GM19099 (cell line): ENCODE measurements around the gene BRD3OS.

Experiments used
- POLR2A ChIP-seq: IDR thresholded peaks from 3 replicates; pipeline ENCODE4 v1.6.1; 2011; ENCODE audit warnings: low read depth; ENCODE audit not compliant: insufficient read length; ENCODE audit errors: extremely low read depth

Gene BRD3OS

GRCh38 chr9:134034215-134035040, 9.1 kb downstream of the BRD3OS start:
- no peak for TF ChIP-seq POLR2A

DNA sequence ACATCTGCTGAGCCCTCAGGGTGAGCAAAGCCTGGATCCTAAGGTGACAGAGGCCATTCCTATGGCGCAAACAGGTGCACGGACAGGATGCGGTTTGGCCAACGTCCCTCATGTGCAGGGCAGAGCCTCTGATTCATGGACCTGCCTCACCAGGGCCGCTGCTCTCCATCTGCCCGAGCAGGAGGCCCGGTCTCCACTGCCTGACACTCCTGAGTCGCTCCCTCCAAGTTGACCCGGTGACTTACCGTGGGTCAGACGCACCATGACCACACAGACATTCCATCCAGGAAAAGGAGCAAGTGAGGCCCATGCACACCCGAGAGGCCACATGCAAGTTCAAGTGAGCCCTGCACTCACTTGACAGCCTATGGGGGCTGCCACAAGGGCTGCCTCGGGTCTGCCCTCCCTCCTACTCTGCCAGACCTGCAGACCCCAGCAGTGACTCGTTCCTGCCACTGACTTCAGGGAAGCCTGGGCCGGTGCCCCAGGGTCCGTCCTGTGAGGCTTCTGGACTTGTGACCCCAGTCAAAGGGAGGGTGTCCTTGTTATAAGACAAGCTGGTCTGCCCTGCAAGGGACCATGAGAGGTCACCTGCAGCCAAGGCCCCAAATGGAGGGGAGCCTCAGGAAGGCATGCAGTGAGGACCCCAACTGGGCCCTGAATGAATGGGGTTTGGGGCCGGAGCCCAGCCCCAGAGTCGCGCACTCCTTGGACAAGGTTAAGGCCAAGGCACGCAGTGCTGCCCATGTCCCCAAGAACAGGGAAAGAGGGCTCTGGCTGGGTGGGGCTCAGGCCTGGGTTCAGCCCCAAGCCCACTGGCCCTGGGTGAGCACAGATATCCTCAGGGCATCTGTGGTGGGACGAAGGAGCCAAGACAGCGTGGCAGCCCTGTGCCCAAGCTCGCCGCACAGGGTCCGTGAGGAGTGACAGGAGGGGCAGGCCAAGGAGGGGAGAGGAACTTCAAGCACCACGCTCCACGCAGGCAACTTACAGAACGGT, 10.1 kb downstream of the BRD3OS start:
- TF ChIP-seq POLR2A: no peak

DNA sequence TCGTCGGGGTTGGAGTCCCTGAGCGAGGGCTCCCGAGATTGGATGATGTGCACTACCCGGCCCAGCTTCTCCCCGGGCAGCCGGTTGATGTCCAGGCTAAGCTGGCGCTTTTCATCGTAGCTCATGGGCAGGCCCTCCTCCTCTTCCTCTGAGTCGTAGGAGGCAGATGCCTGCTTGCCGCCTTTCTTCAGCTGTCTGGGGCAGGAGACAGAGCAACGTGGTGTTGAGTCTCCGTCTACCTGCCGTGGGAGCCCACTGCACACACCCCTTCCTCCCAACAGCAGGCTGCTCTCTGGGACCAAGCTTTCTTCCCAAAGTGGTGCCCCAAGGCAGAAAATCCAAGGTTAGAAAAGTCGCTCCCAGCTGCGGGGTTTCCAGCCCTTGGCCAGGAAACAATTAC, 10.8 kb downstream of the BRD3OS start:
- TF ChIP-seq POLR2A: no peak

- TF ChIP-seq POLR2A: no peak
Observed at GRCh38 chr9:134037641-134038040, 12.4 kb downstream of the BRD3OS start.

GRCh38 chr9:134039386-134040175, 14.3 kb downstream of the BRD3OS start:
- TF ChIP-seq POLR2A: no peak

- no peak for TF ChIP-seq POLR2A
Observed at GRCh38 chr9:134040176-134040565, 14.9 kb downstream of the BRD3OS start.

GRCh38 chr9:134040781-134041648, 15.7 kb downstream of the BRD3OS start:
- no peak for TF ChIP-seq POLR2A

DNA sequence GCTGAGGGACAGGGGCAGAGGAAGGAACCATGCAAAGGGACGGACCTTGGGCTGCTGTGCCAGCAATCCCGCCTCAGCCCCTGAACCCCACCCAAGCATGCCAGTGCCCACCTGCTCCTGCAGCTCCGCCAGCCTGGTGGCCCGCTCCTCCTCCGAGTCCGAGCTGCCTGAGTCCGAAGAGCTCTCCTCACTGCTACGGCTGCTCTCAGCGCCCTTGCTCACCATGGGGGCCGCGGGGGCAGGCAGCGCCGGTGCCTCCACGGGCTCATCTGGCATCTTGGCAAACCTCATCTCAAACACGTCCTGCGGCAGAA, 16.3 kb downstream of the BRD3OS start:
- TF ChIP-seq POLR2A: no peak

DNA sequence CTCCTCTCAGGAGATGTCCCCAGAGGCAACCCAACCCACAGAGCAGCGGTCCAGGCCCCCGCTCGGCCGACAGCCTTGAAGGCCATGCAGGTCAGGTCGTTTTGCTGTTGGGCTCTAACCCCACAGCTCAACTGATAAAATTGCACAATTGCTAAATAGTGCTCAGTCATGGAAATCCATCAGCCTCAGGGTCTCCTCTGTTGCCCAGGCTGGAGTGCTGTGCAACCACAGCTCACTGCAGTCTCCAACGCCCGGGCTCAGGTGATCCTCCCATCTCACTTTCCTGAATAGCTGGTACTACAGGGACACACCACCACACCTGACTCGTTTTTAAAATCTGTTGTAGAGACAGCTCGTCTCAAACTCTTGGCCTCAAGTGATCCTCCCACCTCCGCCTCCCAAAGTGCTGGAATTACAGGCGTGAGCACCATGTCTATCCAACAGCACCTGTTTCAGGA, 18.3 kb downstream of the BRD3OS start:
- no peak for TF ChIP-seq POLR2A

DNA sequence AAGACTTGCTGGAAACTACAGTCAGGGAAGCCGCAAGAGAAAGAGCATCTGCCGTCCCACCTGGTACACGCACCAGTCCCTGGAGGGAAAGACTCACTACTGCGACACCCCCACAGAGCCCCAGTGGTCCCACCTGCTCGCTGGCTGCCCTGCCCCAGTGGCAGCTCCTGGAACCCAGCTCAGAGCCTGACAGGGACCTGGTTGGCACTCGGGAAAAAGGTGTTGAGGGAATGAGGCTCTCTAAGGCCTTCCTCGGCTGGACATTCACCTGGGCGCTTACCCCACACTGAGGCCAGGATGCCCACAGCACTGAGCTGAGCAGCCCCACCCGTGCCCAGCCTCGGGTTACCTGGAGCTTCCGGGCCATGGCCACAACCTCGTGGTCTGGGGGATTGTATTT, 19.7 kb downstream of the BRD3OS start:
- no peak for TF ChIP-seq POLR2A

DNA sequence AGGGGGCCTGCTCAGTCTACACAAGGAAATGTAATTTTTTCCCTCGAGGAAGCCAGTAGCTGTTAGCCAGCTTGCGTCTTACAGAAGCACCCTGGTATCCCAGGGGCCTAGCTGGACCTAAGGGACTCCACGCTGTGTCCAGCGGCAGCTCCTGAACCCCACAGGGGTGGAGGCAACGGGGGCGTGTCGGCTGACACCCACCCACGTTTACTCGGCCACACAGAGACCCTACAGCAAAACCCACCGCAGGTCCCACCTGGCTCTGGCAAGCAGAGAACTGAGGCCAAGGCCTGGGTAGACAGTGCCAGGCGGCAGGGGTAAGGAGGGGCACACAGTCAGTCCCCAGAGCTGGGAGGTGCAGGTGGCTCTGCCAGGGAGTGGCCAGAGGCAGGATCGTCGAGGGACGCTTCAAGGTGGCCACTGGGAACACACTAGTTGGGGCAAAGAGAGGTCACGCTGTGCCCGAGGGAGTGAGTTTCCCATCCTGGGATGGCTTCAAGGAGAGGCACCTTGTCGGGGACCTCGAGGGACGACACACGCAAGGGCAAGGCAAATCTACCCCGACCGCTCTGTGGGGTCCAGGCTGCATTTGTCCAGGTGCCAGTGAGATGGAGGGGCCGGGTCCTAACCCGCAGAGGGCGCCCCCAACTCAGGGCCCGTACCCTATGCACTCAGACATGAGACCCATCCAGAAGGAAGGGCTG, 20.7 kb downstream of the BRD3OS start:
- TF ChIP-seq POLR2A: no peak

- no peak for TF ChIP-seq POLR2A
Observed at GRCh38 chr9:134046894-134047681, 21.8 kb downstream of the BRD3OS start.

DNA sequence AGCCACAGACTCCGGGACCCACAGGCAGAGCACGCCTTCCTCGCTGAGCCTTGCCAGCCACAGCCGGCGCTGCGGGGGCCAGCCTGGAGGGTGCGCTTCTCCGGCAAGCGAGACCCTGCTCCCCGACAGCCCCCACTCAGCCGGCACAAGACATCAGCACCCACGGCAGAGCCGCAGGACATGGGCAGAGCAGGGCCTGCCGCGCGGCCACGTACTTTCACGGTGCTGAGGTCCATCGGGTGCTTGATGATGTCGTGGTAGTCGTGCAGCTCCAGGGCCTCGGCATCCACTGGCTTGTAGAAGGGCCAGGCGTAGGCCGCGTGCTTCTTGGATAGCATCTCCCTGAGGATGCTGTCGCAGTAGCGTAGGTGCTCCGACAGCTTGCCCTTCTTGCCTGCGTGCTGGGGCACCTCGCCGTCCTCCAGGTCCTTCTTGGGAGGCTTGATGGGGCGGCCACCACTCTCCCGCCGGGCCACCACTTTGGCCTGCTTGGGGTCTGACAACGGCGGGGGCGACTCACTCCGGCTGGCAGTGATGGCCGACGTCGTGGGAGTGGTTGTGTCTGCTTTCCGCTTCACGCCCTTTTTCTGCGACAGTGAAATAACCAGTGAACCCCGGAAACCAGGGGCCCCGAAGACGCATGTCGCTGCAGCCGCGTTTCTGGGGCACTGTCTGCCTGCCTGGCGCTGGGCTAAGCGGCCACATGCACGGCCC, 22.7 kb downstream of the BRD3OS start:
- TF ChIP-seq POLR2A: no peak

DNA sequence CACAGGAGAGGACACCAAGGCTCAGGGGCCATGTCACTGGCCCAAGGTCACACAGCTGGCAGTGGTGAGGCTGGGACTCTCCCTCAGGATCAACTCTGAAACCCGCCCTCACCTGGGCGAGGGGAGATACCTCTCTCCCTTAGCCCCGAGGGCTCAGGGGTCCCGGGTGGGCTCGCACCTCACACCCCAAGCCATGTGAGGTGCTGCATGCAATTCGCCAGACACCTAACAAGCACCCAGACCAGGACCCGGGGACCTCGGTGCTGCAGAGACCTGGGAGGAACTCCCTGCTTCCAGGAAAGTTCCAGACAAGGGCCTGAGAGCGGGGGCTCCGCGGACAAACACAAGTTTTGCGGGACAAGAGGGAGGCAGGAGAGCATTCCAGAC, 23.3 kb downstream of the BRD3OS start:
- no peak for TF ChIP-seq POLR2A
